OCI-M2 (cell line): ENCODE results near the gene IMPACT.

Source experiments
- DNase-seq: peaks from one replicate; lab custom pipeline; 2025; ENCODE audit not compliant: unreplicated experiment; lab: John Stamatoyannopoulos, UW

The IMPACT gene

GRCh38 chr18:24426398-24427294, at the start of gene IMPACT:
Gene IMPACT (plus strand): TSS chr18:24426670. CDS start chr18:24426757, 87 bp downstream.
- peak; percentile 25 for DNase-seq

- no peak for DNase-seq
Measured at GRCh38 chr18:24378598-24378997, 47.9 kb upstream of the IMPACT start.

GRCh38 chr18:24380163-24380747, 46.2 kb upstream of the IMPACT start:
- no peak for DNase-seq

- no peak for DNase-seq
Measured at GRCh38 chr18:24381126-24381525, 45.3 kb upstream of the IMPACT start.

- no peak for DNase-seq
Measured at GRCh38 chr18:24386681-24387080, 39.8 kb upstream of the IMPACT start.

GRCh38 chr18:24388957-24389356, 37.5 kb upstream of the IMPACT start:
- DNase-seq: no peak

GRCh38 chr18:24395049-24395795, 31.2 kb upstream of the IMPACT start:
- DNase-seq: no peak

- DNase-seq: no peak
Measured at GRCh38 chr18:24396082-24396633, 30.3 kb upstream of the IMPACT start.

GRCh38 chr18:24397131-24397693, 29.3 kb upstream of the IMPACT start:
- peak; percentile 23 for DNase-seq

GRCh38 chr18:24397694-24398368, 28.6 kb upstream of the IMPACT start, which contains the start of gene OSBPL1A:
Gene OSBPL1A (minus strand): TSS chr18:24397824. CDS start chr18:24377533, 20,291 bp downstream.
- DNase-seq: peak; percentile 54

GRCh38 chr18:24398540-24398939, 27.9 kb upstream of the IMPACT start:
- no peak for DNase-seq

GRCh38 chr18:24400587-24400986, 25.9 kb upstream of the IMPACT start:
- no peak for DNase-seq

GRCh38 chr18:24402209-24402785, 24.2 kb upstream of the IMPACT start:
- DNase-seq: no peak

GRCh38 chr18:24403076-24403475, 23.4 kb upstream of the IMPACT start:
- no peak for DNase-seq

- no peak for DNase-seq
Measured at GRCh38 chr18:24404591-24404990, 21.9 kb upstream of the IMPACT start.

- DNase-seq: no peak
Measured at GRCh38 chr18:24408496-24408895, 18.0 kb upstream of the IMPACT start.

- DNase-seq: no peak
Measured at GRCh38 chr18:24413148-24413547, 13.3 kb upstream of the IMPACT start.

GRCh38 chr18:24414349-24415003, 12.0 kb upstream of the IMPACT start:
- no peak for DNase-seq

GRCh38 chr18:24417480-24417879, 9.0 kb upstream of the IMPACT start:
- DNase-seq: no peak
